Measurements from ENCODE around the gene GPR4. TPM values are rescaled to one million over a fixed set of nuclear protein-coding genes. Genes with fewer than 3 reads are reported as not detected.

The GPR4 gene
- total RNA-seq, 1 experiment from 2014 or later = not detected

DNA sequence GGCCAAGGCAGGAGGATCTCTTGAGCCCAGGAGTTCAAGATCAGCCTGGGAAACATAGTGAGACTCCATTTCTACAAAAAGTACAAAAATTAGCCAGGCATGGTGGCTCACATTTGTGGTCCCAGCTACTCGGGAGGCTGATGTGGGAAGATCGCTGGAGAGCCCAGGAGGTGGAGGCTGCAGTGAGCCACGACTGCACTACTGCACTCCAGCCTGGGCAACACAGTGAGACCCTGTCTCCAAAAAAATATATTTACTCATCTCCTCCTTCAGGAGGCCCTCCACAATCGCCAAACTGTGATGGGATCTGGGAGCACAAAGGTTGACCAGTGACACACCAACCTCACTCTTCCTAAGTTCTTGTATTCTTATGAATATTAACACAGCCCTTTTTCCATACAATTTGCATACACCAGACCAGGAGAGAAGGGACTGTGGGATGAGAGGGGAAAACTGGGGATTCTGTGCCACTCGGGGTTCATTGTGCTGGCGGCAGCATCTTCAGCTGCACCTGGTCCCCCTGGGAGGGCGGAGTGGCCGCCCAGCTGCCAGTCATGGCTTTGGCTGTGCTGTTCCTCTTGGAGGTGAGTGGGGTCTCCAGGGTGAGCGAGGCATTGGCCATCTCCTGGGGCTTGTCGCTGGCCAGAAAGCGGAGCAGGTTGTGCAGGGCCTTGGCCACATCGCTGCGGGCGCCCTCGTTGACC, 11.6 kb downstream of the GPR4 start:
- no peak for DNase-seq (ENCODE audit: low read depth)

DNA sequence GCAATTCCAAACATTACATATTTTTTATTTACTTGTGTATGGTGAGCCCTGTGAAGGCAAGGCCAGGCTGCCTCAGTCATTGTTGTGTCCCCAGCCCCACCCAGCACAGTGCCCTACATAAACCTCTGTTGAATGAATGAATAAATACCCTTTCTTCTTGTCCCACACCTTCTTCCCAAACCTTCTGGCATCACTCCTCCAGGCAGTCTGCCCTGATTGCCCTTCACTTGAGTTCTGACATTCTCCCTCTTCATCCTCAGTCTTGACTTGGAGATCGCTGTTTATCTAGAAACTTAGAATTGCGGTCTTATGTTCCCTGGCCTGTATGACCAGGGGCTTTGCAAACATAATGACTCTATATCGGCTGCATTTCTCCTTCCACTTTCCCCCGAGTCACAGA, 12.2 kb downstream of the GPR4 start:
- DNase-seq (ENCODE audit: low read depth) = no peak

DNA sequence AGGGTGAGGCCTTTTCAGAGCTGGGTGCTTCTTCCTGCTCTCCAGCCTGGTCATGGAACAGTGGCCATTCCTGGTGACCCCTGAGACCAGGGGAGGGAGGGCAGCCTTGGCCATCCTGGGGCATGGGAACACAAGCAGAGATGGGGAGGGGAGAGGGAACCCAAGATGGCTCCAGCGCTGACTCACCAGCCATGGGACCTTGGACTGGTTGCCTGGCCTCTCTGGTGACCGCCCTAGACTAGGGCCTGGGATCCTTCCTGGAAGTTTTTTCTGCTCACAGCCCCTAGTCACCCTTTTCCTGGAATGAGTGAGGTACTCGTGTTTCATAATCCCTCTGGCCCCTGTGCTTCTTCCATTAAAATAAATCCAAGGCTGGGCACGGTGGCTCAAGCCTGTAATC, 14.1 kb downstream of the GPR4 start:
- DNase-seq (ENCODE audit: low read depth) = no peak

DNA sequence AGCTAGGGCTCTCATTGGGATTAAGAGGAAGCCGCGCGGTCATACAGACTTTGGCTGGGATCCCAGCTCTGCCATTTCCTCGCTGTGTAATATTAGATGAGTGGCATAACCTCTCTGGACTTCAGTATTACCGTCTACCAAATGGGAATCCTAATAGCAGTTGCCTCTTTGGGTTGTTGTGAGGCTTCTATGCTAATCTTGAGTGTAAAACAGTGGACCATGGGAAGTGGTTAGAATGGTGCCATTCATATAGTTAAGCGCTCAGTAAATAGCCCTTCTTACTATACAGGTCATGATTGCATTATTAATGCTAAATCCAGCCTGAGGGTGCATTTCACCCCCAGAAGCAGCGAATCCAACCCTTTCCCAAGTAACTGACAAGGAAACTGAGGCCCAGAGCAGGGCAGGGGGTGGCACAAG, 16.8 kb downstream of the GPR4 start:
- no peak for DNase-seq (ENCODE audit: low read depth)

GRCh38 chr19:45584332-45585157, 17.5 kb downstream of the GPR4 start, which contains the start of gene OPA3:
TSS of gene OPA3 (minus strand) at chr19:45584802. CDS start at chr19:45584764, 38 bp downstream.
- DNase-seq (ENCODE audit: low read depth) = peak; percentile 100

DNA sequence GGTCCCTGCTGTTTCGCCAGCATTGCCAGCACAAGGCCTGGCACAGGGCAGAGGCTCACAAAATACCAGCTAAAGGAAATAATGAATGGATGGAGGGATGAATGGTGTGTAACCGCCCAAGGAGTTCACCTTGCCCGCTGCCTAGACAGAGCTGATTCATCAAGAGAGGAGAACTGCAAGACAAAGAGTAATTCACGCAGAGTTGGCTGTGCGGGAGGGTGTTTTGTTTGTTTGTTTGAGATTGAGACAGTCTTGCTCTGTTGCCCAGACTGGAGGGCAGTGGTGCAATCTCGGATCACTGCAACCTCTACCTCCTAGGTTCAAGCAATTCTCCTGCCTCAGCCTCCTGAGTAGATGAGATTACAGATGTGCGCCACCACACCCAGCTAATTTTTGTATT, 20.4 kb downstream of the GPR4 start:
- DNase-seq (ENCODE audit: low read depth) = peak; percentile 39

DNA sequence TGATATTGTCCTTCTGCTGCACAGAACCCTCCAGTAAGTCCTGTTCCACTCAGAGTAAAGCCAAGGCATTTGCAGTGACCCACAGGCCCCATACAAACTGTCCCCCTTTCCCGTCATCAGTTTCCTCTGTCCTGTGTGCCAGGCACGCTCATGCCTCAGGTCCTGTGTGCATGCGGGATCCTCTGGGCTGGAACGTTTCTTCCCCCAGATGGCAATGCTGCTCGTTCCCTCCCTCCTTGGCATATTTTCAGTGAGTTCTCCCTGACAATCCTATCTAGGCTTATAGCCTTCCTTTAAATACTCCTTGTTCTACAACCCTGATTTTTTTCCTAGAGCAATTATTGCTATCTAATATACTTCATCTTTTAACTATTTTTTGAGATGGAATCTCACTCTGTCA, 23.2 kb downstream of the GPR4 start:
- peak; percentile 50 for DNase-seq (ENCODE audit: low read depth)

DNA sequence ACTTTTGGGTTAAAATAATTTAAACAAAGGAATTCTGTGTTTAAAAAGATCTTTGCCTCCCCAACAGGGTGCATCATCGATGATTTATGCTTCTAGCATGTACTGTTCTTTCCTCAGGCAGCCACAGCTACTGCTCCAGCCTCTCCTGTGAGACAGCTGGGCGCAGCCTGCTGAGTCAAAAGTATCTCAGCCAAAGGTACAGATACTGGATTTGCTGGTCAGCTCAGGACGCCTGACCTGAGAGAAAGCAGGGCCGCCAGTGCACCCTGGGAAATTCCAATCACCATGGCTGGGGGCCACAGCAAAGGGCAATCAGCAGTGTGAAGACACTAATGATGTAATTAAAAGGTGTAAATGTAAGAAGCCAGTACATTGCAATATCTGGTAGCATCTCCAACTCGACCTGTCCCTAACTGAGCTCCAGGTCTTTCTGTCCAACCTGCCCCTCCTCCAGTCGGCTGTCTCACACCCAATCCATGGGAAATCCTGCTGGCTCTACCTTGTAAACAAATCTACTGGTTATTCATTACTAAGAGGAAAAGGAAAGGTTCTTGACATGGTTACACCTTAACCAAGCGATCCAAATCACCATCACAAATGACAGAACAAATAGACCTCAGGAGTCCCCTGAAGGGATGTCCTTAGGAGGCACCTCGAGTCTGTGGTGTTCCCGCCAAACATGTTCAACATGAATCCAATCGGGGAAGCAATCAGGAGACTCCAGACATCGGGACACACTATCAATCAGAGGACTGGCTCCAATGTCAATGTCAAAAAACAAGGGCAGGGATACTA, 24.7 kb downstream of the GPR4 start:
- DNase-seq (ENCODE audit: low read depth) = peak; percentile 90

DNA sequence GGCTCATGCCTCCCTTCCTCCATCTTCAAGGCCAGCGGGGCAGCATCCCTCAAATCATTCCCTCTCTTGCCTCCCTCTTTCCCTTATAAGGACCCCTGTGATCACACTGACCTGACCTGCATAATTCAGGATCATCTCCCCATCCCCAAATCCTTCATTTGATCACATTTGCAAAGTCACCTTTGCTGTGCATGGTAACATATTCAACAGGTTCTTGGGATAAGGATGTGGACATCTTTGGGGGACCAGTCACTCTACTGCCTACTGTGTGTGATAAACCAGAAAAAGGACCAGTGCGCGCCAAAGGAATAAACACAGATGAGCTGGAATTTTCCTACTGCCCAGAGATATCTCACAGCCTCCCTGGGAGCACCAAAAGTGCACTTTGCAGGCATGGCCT, 25.3 kb downstream of the GPR4 start:
- no peak for DNase-seq (ENCODE audit: low read depth)

DNA sequence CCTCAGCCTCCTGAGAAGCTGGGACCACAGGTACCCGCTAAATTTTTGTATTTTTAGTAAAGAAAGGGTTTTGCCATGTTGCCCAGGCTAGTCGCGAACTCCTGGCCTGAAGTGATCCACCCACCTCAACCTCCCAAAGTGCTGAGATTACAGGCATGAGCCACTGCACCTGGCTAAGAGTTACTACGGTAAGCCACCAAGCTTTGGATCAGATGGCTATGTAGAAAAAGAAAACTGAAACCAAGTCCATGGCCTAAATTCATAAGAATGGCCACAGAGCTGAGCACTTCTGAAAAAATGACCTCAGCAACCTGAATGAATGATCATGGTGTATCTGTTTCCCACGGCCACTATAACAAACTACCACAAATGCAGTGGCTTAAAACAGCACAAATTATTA, 26.8 kb downstream of the GPR4 start:
- DNase-seq (ENCODE audit: low read depth) = no peak

GRCh38 chr19:45574526-45574925, 27.5 kb downstream of the GPR4 start:
- DNase-seq (ENCODE audit: low read depth) = no peak

DNA sequence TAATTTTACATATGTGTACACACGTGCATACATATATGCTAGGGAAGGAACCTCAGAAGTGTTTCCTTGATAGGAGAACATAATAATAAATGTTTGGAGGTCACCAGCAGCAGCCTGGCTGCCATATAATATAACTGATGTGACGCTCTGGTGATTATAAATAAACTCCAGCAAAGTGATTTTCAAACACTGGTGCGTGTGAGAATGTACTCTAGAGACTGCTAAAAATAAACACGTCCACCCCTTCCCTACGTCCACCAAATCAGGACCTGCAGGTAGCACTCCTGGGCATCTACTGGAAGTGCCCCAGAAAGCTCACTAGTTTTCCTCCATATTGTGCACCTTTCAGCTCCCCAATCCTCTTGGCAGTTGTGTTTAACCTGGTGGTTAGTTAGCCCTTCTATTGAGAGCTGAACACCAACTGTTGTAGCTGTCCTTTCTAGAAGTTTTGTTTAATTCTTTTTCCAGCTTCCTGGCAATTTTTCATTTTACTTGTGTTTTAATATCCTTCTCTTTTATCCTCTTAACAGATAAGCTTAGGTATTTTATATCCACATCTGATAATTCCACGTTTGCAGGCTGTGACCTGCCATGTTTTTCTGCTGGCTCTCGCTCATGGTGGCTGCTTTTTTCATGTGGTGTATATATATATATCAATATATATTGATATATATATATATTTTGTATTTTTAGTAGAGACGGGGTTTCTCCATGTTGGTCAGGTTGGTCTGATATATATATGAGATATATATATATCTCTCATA, 30.4 kb downstream of the GPR4 start:
- DNase-seq (ENCODE audit: low read depth) = no peak

GRCh38 chr19:45569619-45570421, 32.2 kb downstream of the GPR4 start:
- DNase-seq (ENCODE audit: low read depth) = peak; percentile 29

DNA sequence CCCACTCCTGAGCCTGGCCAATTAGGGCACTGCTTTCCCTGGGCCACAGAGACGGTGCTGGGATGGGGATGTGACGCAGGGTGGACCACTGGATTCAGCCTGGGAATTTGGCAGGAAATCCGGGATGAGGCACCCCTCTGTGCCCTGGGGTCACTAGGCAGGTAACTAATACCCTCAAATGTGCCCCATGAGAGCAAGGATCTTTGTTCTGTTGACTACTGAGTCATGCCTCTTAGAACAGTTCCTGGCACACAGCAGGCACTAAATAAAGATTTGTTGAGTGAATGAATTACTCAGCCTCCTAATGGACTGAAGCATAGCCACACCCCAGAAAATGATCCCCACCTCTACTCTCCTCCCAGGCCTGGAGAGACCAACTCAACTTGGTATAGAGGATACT, 33.3 kb downstream of the GPR4 start:
- peak; percentile 73 for DNase-seq (ENCODE audit: low read depth)

- no peak for DNase-seq (ENCODE audit: low read depth)
These were observed 34.4 kb downstream of the GPR4 start for GRCh38 chr19:45567609-45568008.

DNA sequence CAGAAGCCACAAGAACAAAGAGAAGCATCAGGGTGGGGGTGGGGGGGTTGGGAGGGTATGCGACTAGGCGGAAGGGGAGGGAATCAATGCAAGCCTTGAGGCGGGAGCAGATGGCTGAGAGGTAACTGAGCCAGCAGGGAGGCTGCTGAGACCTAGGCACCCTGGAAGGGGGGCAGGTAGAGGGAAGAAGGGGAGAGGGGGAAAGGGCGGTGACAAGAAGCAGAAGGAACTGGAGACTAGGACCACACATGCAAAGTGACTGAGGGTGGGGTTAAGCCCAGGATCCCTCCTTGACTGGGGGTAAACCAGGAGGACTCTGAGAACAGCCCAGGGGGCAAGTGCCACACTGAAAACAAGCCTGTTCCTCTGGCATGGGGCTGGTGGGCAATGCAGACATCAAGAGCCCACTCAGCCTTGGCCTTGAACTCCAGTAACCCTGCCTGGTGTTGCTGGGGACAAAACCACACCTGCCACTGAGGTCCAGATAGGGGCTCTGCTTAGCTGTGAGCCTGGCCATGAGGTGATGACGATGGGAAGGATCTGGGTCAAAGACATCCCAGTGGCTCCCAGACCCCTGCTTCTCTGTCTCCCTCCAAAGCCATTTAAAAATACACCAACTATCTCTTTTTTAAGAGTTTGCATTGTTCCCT, 37.8 kb downstream of the GPR4 start:
- DNase-seq (ENCODE audit: low read depth) = no peak

- no peak for DNase-seq (ENCODE audit: low read depth)
These were observed 41.3 kb downstream of the GPR4 start for GRCh38 chr19:45560686-45561085.

DNA sequence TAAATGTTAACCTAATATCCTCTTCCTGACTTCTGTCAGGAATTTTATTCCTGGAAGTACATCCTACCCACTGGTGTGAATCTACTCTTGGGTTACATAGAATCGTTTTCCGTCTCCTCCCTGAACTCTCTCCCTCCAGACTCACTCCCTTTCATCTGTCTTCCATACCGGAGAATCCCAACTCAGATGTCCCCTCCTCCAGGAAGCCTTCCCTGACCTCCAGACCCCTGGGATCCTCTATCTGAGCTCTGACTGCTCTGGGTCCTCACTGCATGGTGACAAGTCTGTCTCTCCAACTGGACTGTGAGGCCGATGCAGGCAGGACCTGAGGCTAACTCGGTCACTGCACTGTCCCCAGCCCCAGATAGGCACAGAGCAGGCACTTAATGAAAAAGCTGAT, 42.0 kb downstream of the GPR4 start:
- DNase-seq (ENCODE audit: low read depth) = no peak

GRCh38 chr19:45558399-45558878, 43.6 kb downstream of the GPR4 start:
- peak; percentile 20 for DNase-seq (ENCODE audit: low read depth)

GRCh38 chr19:45556835-45557234, 45.2 kb downstream of the GPR4 start:
- no peak for DNase-seq (ENCODE audit: low read depth)
